Renal cortex interstitium (tissue), 11 donors: ENCODE measurements around the gene ETV2. TPM values are rescaled to one million over a fixed set of nuclear protein-coding genes. Genes with fewer than 3 reads are reported as not detected.
"Not testable (repeated sequence)": the region's sequence is repeated elsewhere in the genome, so short reads cannot be mapped to it uniquely, and the experiment has no call there.

Source experiments
- DNase-seq, 11 donors: peaks; one replicate each; pipeline ENCODE4 v3.0.0-alpha.2; 2013; ENCODE audit warnings: low read depth in 9 of 11, low spot score in 4 of 11; ENCODE audit errors: extremely low read depth in 1 of 11
- polyA plus RNA-seq, 3 donors: library from polyadenylated mRNA; unstranded; fragments of 120-200 nt; gene quantifications; one replicate each; pipeline ENCODE4 v1.2.1, GENCODE V29; 2013; ENCODE audit not compliant: insufficient read length in 3 of 3

ETV2 gene
- polyA plus RNA-seq, 3 donors, result 1.6 to 2.6 (median 2.0) TPM

DNA sequence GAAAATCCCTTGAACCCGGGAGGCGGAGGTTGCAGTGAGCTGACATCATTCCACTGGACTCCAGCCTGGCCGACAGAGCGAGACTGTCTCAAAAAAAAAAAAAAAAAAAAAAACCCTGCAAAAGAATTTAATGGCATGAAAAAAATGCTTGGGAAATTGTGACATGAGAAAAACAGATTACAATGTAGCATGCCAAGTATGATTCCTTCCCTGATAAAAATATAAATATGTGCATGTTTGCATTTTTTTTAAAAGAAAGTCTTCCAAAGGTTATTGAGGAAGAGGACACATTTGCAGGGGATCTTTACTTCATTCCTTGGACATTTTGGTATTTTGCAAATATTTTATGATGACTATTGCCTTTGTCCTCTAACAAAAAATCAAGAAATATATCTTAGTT is 48.3 kb downstream of the ETV2 start:
- DNase-seq, result peak in 1 of 11 donors; percentile 7

- not testable (repeated sequence) for DNase-seq
Measured at GRCh38 chr19:35691106-35691505, 49.6 kb downstream of the ETV2 start.

DNA sequence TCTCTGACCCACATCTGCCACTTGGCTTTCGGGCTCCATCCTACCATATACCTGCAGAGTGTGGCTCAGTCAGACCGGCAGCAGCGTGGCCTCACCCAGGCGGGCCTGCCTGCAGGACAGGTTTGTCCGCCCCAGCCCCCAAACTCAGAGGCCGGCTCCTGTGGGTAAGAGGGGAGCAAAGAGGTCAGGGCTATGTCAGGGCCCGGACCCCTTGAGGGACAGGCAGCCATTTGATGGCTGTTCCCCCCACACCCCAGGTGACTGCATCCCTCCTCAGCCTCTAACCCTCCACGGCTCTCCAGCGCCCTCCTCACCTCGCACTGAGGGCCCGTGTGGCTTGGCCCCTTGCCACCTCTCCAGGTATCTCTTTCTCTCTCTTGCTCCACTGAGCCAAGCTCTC is 50.5 kb downstream of the ETV2 start:
- no peak for DNase-seq

- DNase-seq, result no peak
Measured at GRCh38 chr19:35693422-35693821, 51.9 kb downstream of the ETV2 start.

DNA sequence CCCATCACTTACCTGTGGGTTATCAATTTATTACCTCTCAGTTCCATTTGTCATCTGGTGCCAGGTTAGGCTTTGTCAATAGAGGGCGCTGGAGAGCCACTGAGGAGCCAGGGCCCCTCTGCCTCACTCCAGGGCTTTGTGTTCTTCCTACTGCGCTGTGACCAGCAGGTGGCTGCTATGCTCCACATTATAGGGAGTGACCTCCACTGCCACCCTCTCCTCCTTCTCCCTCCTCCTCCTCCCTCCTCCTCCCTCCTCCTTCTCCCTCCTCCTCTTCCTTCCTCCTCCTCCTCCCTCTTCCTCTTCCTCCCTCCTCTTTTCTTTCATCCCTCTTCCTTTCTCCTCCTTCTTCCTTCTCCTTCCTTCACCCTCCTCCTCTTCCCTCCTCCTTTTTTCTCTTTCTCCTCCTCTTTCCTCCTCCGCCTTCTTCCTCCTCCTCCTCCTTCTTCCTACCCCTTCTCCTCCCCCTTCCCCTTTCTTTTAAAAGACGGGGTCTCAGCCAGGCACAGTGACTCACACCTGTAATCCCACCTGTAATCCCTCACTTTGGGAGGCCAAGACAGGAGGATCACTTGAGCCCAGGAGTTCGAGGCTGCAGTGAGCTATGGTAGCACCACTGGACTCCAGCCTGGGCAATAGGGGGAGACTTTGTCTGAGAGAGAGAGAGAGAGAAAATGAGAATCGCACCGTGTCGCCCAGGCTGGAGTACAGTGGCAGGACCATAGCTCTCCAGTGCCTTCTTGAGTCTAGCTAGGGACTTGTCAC is 52.5 kb downstream of the ETV2 start:
- DNase-seq, result peak; percentile 66 to 87 (median 74)

Other genes with a start within 250 kb of the ETV2 start
- under 1 TPM; 0.32 to 0.84 (median 0.55) TPM for gene FFAR2, start 193.5 kb upstream of the ETV2 start, polyA plus RNA-seq
- gene KRTDAP, start 151.3 kb upstream of the ETV2 start, polyA plus RNA-seq, result 1 to 10 TPM in 2 of 3 donors, under 1 TPM in 1; 0.40 to 1.5 (median 1.1) TPM
- gene DMKN, start 128.1 kb upstream of the ETV2 start, polyA plus RNA-seq, result 100 to 1,000 TPM in 1 of 3 donors, 10 to 100 TPM in 2; 69.7 to 129 (median 73.6) TPM
- gene SBSN, start 113.4 kb upstream of the ETV2 start, polyA plus RNA-seq, result under 1 TPM in 1 of 3 donors, not detected in 2; 0.09 TPM
- not detected for gene GAPDHS, start 108.3 kb upstream of the ETV2 start, polyA plus RNA-seq
- 10 to 100 TPM; 81.4 to 99.2 (median 94.4) TPM for gene TMEM147, start 96.1 kb upstream of the ETV2 start, polyA plus RNA-seq
- under 1 TPM in 1 of 3 donors, not detected in 2; 0.11 TPM for gene ATP4A, start 78.1 kb upstream of the ETV2 start, polyA plus RNA-seq
- not detected for gene PMIS2, start 55.6 kb upstream of the ETV2 start, polyA plus RNA-seq
- gene HAUS5, start 29.0 kb upstream of the ETV2 start, polyA plus RNA-seq, result 10 to 100 TPM; 24.0 to 30.8 (median 28.4) TPM
- 10 to 100 TPM; 48.2 to 83.4 (median 69.0) TPM for gene RBM42, start 12.7 kb upstream of the ETV2 start, polyA plus RNA-seq
- gene COX6B1, start 6.6 kb downstream of the ETV2 start, polyA plus RNA-seq, result 100 to 1,000 TPM; 284 to 381 (median 334) TPM
- 1 to 10 TPM; 5.1 to 7.6 (median 6.0) TPM for gene UPK1A, start 24.8 kb downstream of the ETV2 start, polyA plus RNA-seq
- under 1 TPM; 0.20 to 0.98 (median 0.40) TPM for gene ZBTB32, start 62.8 kb downstream of the ETV2 start, polyA plus RNA-seq
- 10 to 100 TPM; 31.2 to 39.1 (median 37.6) TPM for gene KMT2B, start 76.3 kb downstream of the ETV2 start, polyA plus RNA-seq
- gene IGFLR1, start 100.7 kb downstream of the ETV2 start, polyA plus RNA-seq, result 1 to 10 TPM; 3.3 to 5.6 (median 5.1) TPM
- 10 to 100 TPM; 12.8 to 19.3 (median 19.0) TPM for gene U2AF1L4, start 103.7 kb downstream of the ETV2 start, polyA plus RNA-seq
- 10 to 100 TPM; 59.6 to 66.5 (median 65.4) TPM for gene PSENEN, start 103.9 kb downstream of the ETV2 start, polyA plus RNA-seq
- 10 to 100 TPM; 12.5 to 12.9 (median 12.6) TPM for gene LIN37, start 106.8 kb downstream of the ETV2 start, polyA plus RNA-seq
- 10 to 100 TPM; 18.4 to 27.8 (median 22.7) TPM for gene HSPB6, start 115.3 kb downstream of the ETV2 start, polyA plus RNA-seq
- 10 to 100 TPM; 14.5 to 23.7 (median 16.3) TPM for gene PROSER3, start 116.4 kb downstream of the ETV2 start, polyA plus RNA-seq
- 10 to 100 TPM; 17.7 to 45.7 (median 33.6) TPM for gene ARHGAP33, start 133.8 kb downstream of the ETV2 start, polyA plus RNA-seq
- gene PRODH2, start 171.1 kb downstream of the ETV2 start, polyA plus RNA-seq, result 10 to 100 TPM; 28.7 to 50.1 (median 42.4) TPM
- gene NPHS1, start 210.8 kb downstream of the ETV2 start, polyA plus RNA-seq, result 100 to 1,000 TPM; 138 to 184 (median 158) TPM
- gene KIRREL2, start 215.2 kb downstream of the ETV2 start, polyA plus RNA-seq, result 10 to 100 TPM in 1 of 3 donors, 1 to 10 TPM in 2; 9.5 to 12.0 (median 9.6) TPM
- 10 to 100 TPM; 24.2 to 27.4 (median 27.3) TPM for gene APLP1, start 226.8 kb downstream of the ETV2 start, polyA plus RNA-seq